HL-60 (cell line): ENCODE results near the gene OR10H3.

Source experiments
- GABPA ChIP-seq: IDR thresholded peaks from 2 replicates; pipeline ENCODE4 v1.6.1; 2012; ENCODE audit warnings: low read depth
- TF ChIP-seq, protein P1 (sequence below): IDR thresholded peaks from one replicate; pipeline ENCODE4 v1.5.1; 2011; ENCODE audit warnings: low read length, control low read depth, inconsistent platforms; ENCODE audit not compliant: insufficient read depth
- TF ChIP-seq, protein P2 (sequence below): IDR thresholded peaks from 2 replicates; pipeline ENCODE4 v1.6.1; 2012; ENCODE audit warnings: low read depth; ENCODE audit not compliant: insufficient replicate concordance

DNA sequence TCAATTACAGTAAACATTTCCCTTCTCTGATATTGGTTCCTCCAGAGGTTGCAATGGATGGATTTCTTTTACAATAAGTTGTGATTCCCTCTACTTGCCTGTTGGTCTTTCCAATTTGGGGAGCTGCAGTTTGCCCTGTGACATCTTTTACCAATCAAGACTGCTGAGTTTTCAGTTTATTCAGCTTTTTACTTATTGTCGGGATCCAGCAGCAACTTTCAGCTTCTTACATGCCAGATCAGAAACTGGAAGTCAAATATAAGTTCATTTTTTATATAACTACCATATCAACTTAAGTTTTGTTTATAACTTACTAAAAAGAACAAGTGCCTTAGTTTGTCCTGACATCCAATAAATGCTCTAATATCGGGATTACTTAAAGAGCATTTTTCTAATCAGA is 10.5 kb downstream of the OR10H3 start:
- TF ChIP-seq, protein P1, sequence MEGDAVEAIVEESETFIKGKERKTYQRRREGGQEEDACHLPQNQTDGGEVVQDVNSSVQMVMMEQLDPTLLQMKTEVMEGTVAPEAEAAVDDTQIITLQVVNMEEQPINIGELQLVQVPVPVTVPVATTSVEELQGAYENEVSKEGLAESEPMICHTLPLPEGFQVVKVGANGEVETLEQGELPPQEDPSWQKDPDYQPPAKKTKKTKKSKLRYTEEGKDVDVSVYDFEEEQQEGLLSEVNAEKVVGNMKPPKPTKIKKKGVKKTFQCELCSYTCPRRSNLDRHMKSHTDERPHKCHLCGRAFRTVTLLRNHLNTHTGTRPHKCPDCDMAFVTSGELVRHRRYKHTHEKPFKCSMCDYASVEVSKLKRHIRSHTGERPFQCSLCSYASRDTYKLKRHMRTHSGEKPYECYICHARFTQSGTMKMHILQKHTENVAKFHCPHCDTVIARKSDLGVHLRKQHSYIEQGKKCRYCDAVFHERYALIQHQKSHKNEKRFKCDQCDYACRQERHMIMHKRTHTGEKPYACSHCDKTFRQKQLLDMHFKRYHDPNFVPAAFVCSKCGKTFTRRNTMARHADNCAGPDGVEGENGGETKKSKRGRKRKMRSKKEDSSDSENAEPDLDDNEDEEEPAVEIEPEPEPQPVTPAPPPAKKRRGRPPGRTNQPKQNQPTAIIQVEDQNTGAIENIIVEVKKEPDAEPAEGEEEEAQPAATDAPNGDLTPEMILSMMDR: no peak
- TF ChIP-seq GABPA: no peak
- TF ChIP-seq, protein P2, sequence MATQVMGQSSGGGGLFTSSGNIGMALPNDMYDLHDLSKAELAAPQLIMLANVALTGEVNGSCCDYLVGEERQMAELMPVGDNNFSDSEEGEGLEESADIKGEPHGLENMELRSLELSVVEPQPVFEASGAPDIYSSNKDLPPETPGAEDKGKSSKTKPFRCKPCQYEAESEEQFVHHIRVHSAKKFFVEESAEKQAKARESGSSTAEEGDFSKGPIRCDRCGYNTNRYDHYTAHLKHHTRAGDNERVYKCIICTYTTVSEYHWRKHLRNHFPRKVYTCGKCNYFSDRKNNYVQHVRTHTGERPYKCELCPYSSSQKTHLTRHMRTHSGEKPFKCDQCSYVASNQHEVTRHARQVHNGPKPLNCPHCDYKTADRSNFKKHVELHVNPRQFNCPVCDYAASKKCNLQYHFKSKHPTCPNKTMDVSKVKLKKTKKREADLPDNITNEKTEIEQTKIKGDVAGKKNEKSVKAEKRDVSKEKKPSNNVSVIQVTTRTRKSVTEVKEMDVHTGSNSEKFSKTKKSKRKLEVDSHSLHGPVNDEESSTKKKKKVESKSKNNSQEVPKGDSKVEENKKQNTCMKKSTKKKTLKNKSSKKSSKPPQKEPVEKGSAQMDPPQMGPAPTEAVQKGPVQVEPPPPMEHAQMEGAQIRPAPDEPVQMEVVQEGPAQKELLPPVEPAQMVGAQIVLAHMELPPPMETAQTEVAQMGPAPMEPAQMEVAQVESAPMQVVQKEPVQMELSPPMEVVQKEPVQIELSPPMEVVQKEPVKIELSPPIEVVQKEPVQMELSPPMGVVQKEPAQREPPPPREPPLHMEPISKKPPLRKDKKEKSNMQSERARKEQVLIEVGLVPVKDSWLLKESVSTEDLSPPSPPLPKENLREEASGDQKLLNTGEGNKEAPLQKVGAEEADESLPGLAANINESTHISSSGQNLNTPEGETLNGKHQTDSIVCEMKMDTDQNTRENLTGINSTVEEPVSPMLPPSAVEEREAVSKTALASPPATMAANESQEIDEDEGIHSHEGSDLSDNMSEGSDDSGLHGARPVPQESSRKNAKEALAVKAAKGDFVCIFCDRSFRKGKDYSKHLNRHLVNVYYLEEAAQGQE: no peak
